Spleen (tissue), 7 donors: Measurements from ENCODE around the gene GRIA4.

Experiments
- POLR2A ChIP-seq, 3 donors: fragments of 450-650 bp; IDR thresholded peaks; one replicate each; pipeline ENCODE4 v1.5.1; 2017; ENCODE audit warnings: antibody characterized with exemption in 3 of 3, mild to moderate bottlenecking in 1 of 3
- TF ChIP-seq, protein P1 (sequence below), 11 experiments: fragments of 200-600 bp in 7 of 11; fragments of 450-650 bp in 4 of 11; sonication (generic) in 4 of 11; IDR thresholded peaks in 8 of 11; conservative IDR thresholded peaks in 3 of 11; 1 replicate in 7 of 11; 2 replicates in 4 of 11; pipeline versions ENCODE4 v1.4.0 to v1.8.0; 2016 to 2021; ENCODE audit warnings: antibody characterized with exemption in 11 of 11, inconsistent platforms in 4 of 11, mild to moderate bottlenecking in 1 of 11
- donor health status: DM: no; HTN: no; CAD: no; lungs with moderate emphysema.
- donor health status: DM: no; HTN: no; CAD: no.
- donor health status: DM: no; HTN: no; CAD: no.

GRCh38 chr11:105948918-105949590 lies 339.2 kb downstream of the GRIA4 start:
- TF ChIP-seq, protein P1, sequence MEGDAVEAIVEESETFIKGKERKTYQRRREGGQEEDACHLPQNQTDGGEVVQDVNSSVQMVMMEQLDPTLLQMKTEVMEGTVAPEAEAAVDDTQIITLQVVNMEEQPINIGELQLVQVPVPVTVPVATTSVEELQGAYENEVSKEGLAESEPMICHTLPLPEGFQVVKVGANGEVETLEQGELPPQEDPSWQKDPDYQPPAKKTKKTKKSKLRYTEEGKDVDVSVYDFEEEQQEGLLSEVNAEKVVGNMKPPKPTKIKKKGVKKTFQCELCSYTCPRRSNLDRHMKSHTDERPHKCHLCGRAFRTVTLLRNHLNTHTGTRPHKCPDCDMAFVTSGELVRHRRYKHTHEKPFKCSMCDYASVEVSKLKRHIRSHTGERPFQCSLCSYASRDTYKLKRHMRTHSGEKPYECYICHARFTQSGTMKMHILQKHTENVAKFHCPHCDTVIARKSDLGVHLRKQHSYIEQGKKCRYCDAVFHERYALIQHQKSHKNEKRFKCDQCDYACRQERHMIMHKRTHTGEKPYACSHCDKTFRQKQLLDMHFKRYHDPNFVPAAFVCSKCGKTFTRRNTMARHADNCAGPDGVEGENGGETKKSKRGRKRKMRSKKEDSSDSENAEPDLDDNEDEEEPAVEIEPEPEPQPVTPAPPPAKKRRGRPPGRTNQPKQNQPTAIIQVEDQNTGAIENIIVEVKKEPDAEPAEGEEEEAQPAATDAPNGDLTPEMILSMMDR (IDR thresholded peaks at IDR 0.05 in 8 of 11, conservative IDR thresholded peaks at IDR 0.05 in 3 of 11), result no peak
- no peak for TF ChIP-seq POLR2A (IDR thresholded peaks at IDR 0.05)
